Lower lobe of right lung (tissue), 2 donors: Measurements from ENCODE around the gene TGFBI. TPM values are rescaled to one million over a fixed set of nuclear protein-coding genes. Genes with fewer than 3 reads are reported as not detected.

Experiments
- ATAC-seq, 2 donors: fragments of 200-7000 bp; cut with Tn5 transposase; one replicate each; pipeline ENCODE4 v1.9.1; 2020 to 2022; ENCODE audit warnings: mild to moderate bottlenecking in 2 of 2, moderate library complexity in 2 of 2
- DNase-seq: peaks from one replicate; pipeline ENCODE4 v3.0.0-alpha.2; 2020
- H3K27ac ChIP-seq: fragments of 200-600 bp; one replicate; pipeline ENCODE4 v1.8.0; 2022
- H3K27me3 ChIP-seq: fragments of 200-600 bp; one replicate; pipeline ENCODE4 v1.8.0; 2022; ENCODE audit warnings: low read depth
- H3K36me3 ChIP-seq: fragments of 200-600 bp; one replicate; pipeline ENCODE4 v1.8.0; 2022; ENCODE audit warnings: mild to moderate bottlenecking
- H3K4me1 ChIP-seq: fragments of 200-600 bp; one replicate; pipeline ENCODE4 v1.8.0; 2022
- H3K4me3 ChIP-seq: fragments of 200-600 bp; one replicate; pipeline ENCODE4 v1.8.0; 2022; ENCODE audit warnings: mild to moderate bottlenecking
- H3K9me3 ChIP-seq: fragments of 200-600 bp; one replicate; pipeline ENCODE4 v1.8.0; 2022
- intact Hi-C: fragments of 100-400 bp; cut with DNase I; formaldehyde crosslinking; loops from one replicate; pipeline ENCODE4 v1.11.0; 2022
- long read RNA-seq: library from polyadenylated mRNA; unstranded; transcript quantifications from one replicate; pipeline ENCODE4 v2.0.0, GENCODE V29; 2021
- total RNA-seq: library from RNA; stranded (reverse); fragmentation: NEBNext Ultra II Directional; extraction: Animal tissue kit (Norgen Biotek cat#: 25700); gene quantifications from one replicate; pipeline ENCODE4 v1.2.1, GENCODE V29; 2021
- TF ChIP-seq, protein P1 (sequence below): fragments of 200-600 bp; IDR thresholded peaks from one replicate; pipeline ENCODE4 v1.8.0; 2022; ENCODE audit warnings: antibody characterized with exemption, mild to moderate bottlenecking
- donor health status: DM: no; HTN: yes; CAD: no; lungs with severe emphysema.

Gene TGFBI
- 140 TPM for total RNA-seq
- long read RNA-seq, transcript TGFBI-201 (17 exons, 2,804 nt) = major isoform, 60 of 136 reads
- long read RNA-seq, partial matches to known transcripts = 60 of 136 reads
- long read RNA-seq, other reads (novel, unspliced or antisense) = 13 of 136 reads

DNA sequence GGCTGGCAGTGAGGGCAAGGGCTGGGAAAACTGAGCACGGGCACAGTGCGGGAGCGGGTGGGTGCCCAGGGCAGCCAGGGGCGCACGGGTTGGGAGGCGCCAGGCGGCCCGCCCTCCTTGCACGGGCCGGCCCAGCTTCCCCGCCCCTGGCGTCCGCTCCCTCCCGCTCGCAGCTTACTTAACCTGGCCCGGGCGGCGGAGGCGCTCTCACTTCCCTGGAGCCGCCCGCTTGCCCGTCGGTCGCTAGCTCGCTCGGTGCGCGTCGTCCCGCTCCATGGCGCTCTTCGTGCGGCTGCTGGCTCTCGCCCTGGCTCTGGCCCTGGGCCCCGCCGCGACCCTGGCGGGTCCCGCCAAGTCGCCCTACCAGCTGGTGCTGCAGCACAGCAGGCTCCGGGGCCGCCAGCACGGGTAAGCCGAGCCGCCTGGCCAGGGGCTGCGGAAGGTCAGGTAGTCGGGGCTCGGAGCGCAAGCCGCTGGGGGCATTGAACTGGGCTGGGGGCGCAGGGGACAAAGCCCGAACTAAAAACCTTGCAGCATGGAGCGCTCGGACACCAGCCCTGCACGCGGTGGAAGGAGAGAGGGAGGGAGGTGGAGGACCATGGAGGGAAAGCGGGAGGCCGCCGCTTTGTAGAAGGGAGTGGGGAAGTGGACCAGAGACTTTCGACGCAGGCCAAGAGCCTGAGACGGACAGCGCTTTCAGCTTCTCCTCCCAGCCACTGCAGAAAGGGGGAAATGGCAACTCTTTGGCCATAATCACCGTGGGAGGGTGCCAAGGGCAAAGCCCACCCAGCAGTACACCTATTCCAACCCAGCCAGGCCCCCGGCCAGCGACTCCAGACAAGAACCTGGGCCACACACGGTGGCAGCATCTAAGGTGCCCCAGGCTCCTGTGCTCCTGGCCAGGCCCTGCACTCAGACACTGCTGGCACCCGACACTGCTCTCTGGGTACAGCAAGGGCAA is at the start of gene TGFBI:
TGFBI (plus strand) TSS at position 207 of the 961 bp plus-strand sequence; CDS start at position 275, 68 bp downstream.
- no peaks in the 10 kb centered on the region for H3K36me3 ChIP-seq
- ATAC-seq (peak; percentile 92 to 96), DNase-seq (peak; percentile 82)
- intact Hi-C loops = no loop called here
- peaks cover 49% of the 10 kb centered on the region for H3K4me1 ChIP-seq
- H3K27ac ChIP-seq = peak within 1 kb of the TSS; percentile 81
- TF ChIP-seq, protein P1, sequence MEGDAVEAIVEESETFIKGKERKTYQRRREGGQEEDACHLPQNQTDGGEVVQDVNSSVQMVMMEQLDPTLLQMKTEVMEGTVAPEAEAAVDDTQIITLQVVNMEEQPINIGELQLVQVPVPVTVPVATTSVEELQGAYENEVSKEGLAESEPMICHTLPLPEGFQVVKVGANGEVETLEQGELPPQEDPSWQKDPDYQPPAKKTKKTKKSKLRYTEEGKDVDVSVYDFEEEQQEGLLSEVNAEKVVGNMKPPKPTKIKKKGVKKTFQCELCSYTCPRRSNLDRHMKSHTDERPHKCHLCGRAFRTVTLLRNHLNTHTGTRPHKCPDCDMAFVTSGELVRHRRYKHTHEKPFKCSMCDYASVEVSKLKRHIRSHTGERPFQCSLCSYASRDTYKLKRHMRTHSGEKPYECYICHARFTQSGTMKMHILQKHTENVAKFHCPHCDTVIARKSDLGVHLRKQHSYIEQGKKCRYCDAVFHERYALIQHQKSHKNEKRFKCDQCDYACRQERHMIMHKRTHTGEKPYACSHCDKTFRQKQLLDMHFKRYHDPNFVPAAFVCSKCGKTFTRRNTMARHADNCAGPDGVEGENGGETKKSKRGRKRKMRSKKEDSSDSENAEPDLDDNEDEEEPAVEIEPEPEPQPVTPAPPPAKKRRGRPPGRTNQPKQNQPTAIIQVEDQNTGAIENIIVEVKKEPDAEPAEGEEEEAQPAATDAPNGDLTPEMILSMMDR = peak; percentile 20
- H3K9me3 ChIP-seq = no peaks in the 10 kb centered on the region
- peaks cover 12% of the 10 kb centered on the region for H3K27me3 ChIP-seq
- peak within 1 kb of the TSS; percentile 64 for H3K4me3 ChIP-seq

DNA sequence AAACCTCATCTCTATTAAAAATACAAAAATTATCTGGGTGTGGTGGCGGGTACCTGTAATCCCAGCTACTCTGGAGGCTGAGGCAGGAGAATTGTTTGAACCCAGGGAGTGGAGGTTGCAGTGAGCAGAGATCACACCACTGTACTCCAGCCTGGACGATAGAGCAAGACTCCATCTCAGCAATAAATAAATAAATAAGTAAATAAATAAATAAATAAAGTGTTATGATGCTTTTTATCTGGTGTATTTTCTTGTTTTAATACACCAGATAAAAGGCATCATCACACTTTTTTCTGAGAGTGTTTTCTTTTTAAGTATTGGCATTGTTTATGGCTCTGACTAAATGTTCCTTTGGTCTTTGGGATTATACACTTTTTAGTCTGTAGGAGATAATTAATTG is 49.8 kb upstream of the TGFBI start:
- TF ChIP-seq, protein P1 = no peak
- no peak overlapping the region for H3K4me3 ChIP-seq
- H3K27me3 ChIP-seq = no peaks in the 10 kb centered on the region
- no peak overlapping the region for H3K27ac ChIP-seq
- no peak for DNase-seq
- intact Hi-C loops = no loop called here
- no peaks in the 10 kb centered on the region for H3K4me1 ChIP-seq
- H3K36me3 ChIP-seq = no peaks in the 10 kb centered on the region
- ATAC-seq = no peak
- H3K9me3 ChIP-seq = no peaks in the 10 kb centered on the region

DNA sequence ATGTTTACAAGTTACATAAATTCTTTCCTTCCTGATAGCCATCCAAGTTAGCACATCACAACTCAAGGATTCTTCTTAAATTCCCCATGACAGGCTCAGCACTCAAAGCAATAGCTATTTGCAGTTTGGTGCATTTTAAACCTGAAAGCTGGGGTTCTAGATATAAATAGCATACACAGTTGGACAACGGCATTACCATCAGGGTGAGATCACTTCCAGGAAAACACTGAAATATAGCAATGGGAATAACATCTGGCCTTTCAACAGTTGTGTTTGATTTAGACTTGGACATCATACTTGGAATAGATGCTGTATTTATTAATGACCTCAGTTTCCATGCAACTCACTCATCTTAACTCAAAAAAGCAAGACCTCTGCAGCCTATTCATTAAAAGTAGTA is 49.3 kb upstream of the TGFBI start:
- TF ChIP-seq, protein P1 = no peak
- no peak for DNase-seq
- H3K4me3 ChIP-seq = no peak overlapping the region
- H3K9me3 ChIP-seq = no peaks in the 10 kb centered on the region
- no peak for ATAC-seq
- H3K4me1 ChIP-seq = no peaks in the 10 kb centered on the region
- no peak overlapping the region for H3K27ac ChIP-seq
- intact Hi-C loops = no loop called here
- H3K36me3 ChIP-seq = no peaks in the 10 kb centered on the region
- H3K27me3 ChIP-seq = no peaks in the 10 kb centered on the region

DNA sequence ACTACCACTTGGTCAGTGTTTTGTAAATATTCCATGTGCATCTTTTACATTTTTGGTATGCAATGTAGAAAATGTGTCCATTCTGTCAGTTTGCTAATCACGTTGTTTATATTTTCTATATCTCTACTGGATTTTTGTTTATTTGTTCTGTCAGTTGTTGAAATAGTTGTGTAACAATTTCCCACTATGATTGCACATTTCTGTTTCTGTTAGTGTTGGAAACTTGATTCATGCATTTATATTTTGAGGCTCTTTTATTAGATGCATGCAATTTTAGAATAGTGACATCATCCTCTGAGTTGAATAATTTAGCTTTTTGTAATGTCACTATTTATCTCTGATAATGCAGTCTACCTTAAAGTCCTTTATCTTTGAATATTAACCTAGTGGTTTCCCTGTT is 48.2 kb upstream of the TGFBI start:
- Histone ChIP-seq H3K9me3 (no peaks in the 10 kb centered on the region), H3K27ac (no peak overlapping the region), H3K4me1 (no peaks in the 10 kb centered on the region), H3K27me3 (no peaks in the 10 kb centered on the region), H3K36me3 (no peaks in the 10 kb centered on the region), H3K4me3 (no peak overlapping the region)
- TF ChIP-seq, protein P1 = no peak
- ATAC-seq (no peak), DNase-seq (no peak)
- intact Hi-C loops = no loop called here

DNA sequence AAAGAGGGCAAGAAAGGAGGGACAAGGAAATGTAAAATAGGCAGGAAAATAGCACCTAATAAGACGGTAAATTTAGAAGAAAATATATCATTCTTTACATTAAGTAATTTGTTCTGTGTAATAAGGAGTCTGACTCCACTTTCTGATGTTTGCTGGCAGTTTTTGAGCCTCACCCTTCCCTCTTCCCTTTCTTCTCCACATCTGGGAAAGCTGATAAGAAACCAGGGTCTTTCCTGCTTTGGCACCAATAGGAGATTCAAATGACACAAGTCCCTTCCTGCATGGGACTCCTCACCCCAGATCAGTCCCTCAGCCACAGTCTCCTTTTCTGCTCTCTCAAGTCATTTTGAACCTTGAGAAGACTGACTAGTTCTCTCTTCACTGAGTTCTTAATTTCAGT is 42.8 kb upstream of the TGFBI start:
- DNase-seq = no peak
- TF ChIP-seq, protein P1 = no peak
- no peak overlapping the region for H3K27ac ChIP-seq
- no peaks in the 10 kb centered on the region for H3K27me3 ChIP-seq
- no peaks in the 10 kb centered on the region for H3K9me3 ChIP-seq
- no peaks in the 10 kb centered on the region for H3K4me1 ChIP-seq
- no peak for ATAC-seq
- intact Hi-C loops = no loop called here
- no peaks in the 10 kb centered on the region for H3K36me3 ChIP-seq
- H3K4me3 ChIP-seq = no peak overlapping the region
